K562 (cell line): ENCODE data around the gene SLC26A8. TPM values are rescaled to one million over a fixed set of nuclear protein-coding genes. Genes with fewer than 3 reads are reported as not detected.

Experiments used
- CREB3 ChIP-seq: fragments of 450-650 bp; conservative IDR thresholded peaks from 2 replicates; pipeline ENCODE4 v1.6.1; 2016; ENCODE audit warnings: missing genetic modification characterization, low read depth, mild to moderate bottlenecking, missing compliant biosample characterization, moderate library complexity
- HNRNPH1 ChIP-seq: fragments of 200-400 bp; formaldehyde crosslinking; optimal IDR thresholded peaks from 2 replicates; pipeline ENCODE3; 2017; ENCODE audit warnings: low read depth, mild to moderate bottlenecking, low read length, moderate library complexity
- HNRNPK ChIP-seq: fragments of 200-400 bp; formaldehyde crosslinking; IDR thresholded peaks from one replicate; pipeline ENCODE4 v1.6.1; 2018; ENCODE audit warnings: mild to moderate bottlenecking, low read depth, low read length; ENCODE audit not compliant: poor library complexity, severe bottlenecking
- ID3 ChIP-seq, 2 experiments: fragments of 250-450 bp in 1 of 2; fragments of 450-650 bp in 1 of 2; sonication (Bioruptor Pico) in 1 of 2; IDR thresholded peaks; 2 replicates each; pipeline versions ENCODE4 v1.6.1 to v1.8.0; 2016 to 2021; ENCODE audit warnings: mild to moderate bottlenecking in 2 of 2, moderate library complexity in 2 of 2, missing compliant biosample characterization in 1 of 2, missing genetic modification characterization in 1 of 2
- MAFF ChIP-seq: IDR thresholded peaks from 2 replicates; pipeline ENCODE4 v1.6.1; 2012; ENCODE audit warnings: low read length, improper control_type of control experiment
- NR2C2 ChIP-seq, 2 experiments: fragments of 200-800 bp in 1 of 2; sonication (Bioruptor generic) in 1 of 2; sonication (generic) in 1 of 2; formaldehyde crosslinking in 1 of 2; IDR thresholded peaks; 2 replicates each; pipeline versions ENCODE4 v1.6.1 to v1.8.0; 2016 to 2022; ENCODE audit warnings: mild to moderate bottlenecking in 1 of 2, missing compliant biosample characterization in 1 of 2, missing genetic modification characterization in 1 of 2, missing genetic modification reagents in 1 of 2
- PHB ChIP-seq: fragments of 250-450 bp; sonication (Bioruptor Pico); IDR thresholded peaks from 2 replicates; pipeline ENCODE4 v1.5.0; 2021
- PPARD ChIP-seq: fragments of 250-450 bp; sonication (Bioruptor Pico); IDR thresholded peaks from 2 replicates; pipeline ENCODE4 v1.8.0; 2022; ENCODE audit warnings: inconsistent platforms, mild to moderate bottlenecking, moderate library complexity
- SAFB2 ChIP-seq: fragments of 200-400 bp; formaldehyde crosslinking; IDR thresholded peaks from 2 replicates; pipeline ENCODE4 v1.6.1; 2018; ENCODE audit warnings: borderline replicate concordance, low read length, low read depth, moderate library complexity; ENCODE audit not compliant: severe bottlenecking
- YBX1 ChIP-seq: fragments of 450-650 bp; IDR thresholded peaks from 2 replicates; pipeline ENCODE4 v1.7.1; 2016; ENCODE audit warnings: mild to moderate bottlenecking
- ZNF174 ChIP-seq: fragments of 250-450 bp; sonication (Bioruptor Pico); IDR thresholded peaks from 2 replicates; pipeline ENCODE4 v1.4.0; 2020; ENCODE audit warnings: mild to moderate bottlenecking
- ZNF79 ChIP-seq: fragments of 250-450 bp; sonication (Bioruptor Pico); IDR thresholded peaks from 2 replicates; pipeline ENCODE4 v1.4.0; 2020; ENCODE audit warnings: low read depth, mild to moderate bottlenecking, moderate library complexity
- polyA plus RNA-seq, 8 experiments: library from polyadenylated mRNA; depleted of rRNA in 4 of 8; stranded (reverse) in 5 of 8; unstranded in 3 of 8; fragments of >200 nt; fragmentation: Nextera tagmentation in 2 of 8; fragmentation: Illumina TruSeq in 1 of 8; extraction: Ambion mirVana in 2 of 8; extraction: Trizol in 1 of 8; gene quantifications; 2 replicates each; pipeline versions ENCODE4 v1.2.1 to v1.2.3, GENCODE V29; 2011 to 2014; ENCODE audit warnings: inconsistent platforms in 1 of 8, missing spikeins in 1 of 8
- total RNA-seq, 7 experiments: library from RNA; depleted of rRNA in 6 of 7; stranded (reverse); fragments of >200 nt in 6 of 7; fragmentation: Illumina TruSeq in 2 of 7; extraction: Trizol in 2 of 7; gene quantifications; 2 replicates each; pipeline versions ENCODE4 v1.2.1 to v1.2.3, GENCODE V29; 2011 to 2021; ENCODE audit warnings: low replicate concordance in 1 of 7
- TF ChIP-seq, protein P1 (sequence below): fragments of 250-450 bp; sonication (Bioruptor Pico); IDR thresholded peaks from 2 replicates; pipeline ENCODE4 v1.8.0; 2021; ENCODE audit warnings: mild to moderate bottlenecking, moderate library complexity
- TF ChIP-seq, protein P2 (sequence below): sonication (generic); formaldehyde crosslinking; IDR thresholded peaks from 2 replicates; pipeline ENCODE4 v1.8.0; 2022; ENCODE audit warnings: mild to moderate bottlenecking, missing genetic modification reagents, borderline replicate concordance
- TF ChIP-seq, protein P3 (sequence below): sonication (generic); formaldehyde crosslinking; IDR thresholded peaks from 2 replicates; pipeline ENCODE4 v1.8.0; 2023; ENCODE audit warnings: missing genetic modification reagents, mild to moderate bottlenecking, borderline replicate concordance

SLC26A8 gene
- total and polyA plus RNA-seq, 9 of the 15 experiments (the other 6 are each of a cell fraction or from before 2014, with no cell fraction given) = not detected

GRCh38 chr6:36028088-36028876, 3.8 kb upstream of the SLC26A8 start (continued):
- no peak for TF ChIP-seq ID3 (CRISPR knock-in tag; IDR thresholded peaks at IDR 0.05)
- peak; percentile 67; the same call in 1 of the 2 replicates for TF ChIP-seq ID3 (tag; IDR thresholded peaks at IDR 0.05)
- TF ChIP-seq HNRNPH1 = no peak
- no peak for TF ChIP-seq ZNF174 (CRISPR knock-in tag)
- TF ChIP-seq PHB (CRISPR knock-in tag) = no peak
- TF ChIP-seq MAFF = no peak
- TF ChIP-seq CREB3 = no peak
- TF ChIP-seq, protein P1, sequence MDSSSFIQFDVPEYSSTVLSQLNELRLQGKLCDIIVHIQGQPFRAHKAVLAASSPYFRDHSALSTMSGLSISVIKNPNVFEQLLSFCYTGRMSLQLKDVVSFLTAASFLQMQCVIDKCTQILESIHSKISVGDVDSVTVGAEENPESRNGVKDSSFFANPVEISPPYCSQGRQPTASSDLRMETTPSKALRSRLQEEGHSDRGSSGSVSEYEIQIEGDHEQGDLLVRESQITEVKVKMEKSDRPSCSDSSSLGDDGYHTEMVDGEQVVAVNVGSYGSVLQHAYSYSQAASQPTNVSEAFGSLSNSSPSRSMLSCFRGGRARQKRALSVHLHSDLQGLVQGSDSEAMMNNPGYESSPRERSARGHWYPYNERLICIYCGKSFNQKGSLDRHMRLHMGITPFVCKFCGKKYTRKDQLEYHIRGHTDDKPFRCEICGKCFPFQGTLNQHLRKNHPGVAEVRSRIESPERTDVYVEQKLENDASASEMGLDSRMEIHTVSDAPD (CRISPR knock-in tag) = no peak
- TF ChIP-seq HNRNPK = no peak
- TF ChIP-seq, protein P2, sequence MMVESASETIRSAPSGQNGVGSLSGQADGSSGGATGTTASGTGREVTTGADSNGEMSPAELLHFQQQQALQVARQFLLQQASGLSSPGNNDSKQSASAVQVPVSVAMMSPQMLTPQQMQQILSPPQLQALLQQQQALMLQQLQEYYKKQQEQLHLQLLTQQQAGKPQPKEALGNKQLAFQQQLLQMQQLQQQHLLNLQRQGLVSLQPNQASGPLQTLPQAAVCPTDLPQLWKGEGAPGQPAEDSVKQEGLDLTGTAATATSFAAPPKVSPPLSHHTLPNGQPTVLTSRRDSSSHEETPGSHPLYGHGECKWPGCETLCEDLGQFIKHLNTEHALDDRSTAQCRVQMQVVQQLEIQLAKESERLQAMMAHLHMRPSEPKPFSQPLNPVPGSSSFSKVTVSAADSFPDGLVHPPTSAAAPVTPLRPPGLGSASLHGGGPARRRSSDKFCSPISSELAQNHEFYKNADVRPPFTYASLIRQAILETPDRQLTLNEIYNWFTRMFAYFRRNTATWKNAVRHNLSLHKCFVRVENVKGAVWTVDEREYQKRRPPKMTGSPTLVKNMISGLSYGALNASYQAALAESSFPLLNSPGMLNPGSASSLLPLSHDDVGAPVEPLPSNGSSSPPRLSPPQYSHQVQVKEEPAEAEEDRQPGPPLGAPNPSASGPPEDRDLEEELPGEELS (CRISPR knock-in tag) = peak; percentile 84; the same call in 1 of the 2 replicates
- TF ChIP-seq SAFB2 = no peak
- TF ChIP-seq ZNF79 (CRISPR knock-in tag) = no peak
- TF ChIP-seq PPARD (CRISPR knock-in tag) = no peak
- TF ChIP-seq, protein P3, sequence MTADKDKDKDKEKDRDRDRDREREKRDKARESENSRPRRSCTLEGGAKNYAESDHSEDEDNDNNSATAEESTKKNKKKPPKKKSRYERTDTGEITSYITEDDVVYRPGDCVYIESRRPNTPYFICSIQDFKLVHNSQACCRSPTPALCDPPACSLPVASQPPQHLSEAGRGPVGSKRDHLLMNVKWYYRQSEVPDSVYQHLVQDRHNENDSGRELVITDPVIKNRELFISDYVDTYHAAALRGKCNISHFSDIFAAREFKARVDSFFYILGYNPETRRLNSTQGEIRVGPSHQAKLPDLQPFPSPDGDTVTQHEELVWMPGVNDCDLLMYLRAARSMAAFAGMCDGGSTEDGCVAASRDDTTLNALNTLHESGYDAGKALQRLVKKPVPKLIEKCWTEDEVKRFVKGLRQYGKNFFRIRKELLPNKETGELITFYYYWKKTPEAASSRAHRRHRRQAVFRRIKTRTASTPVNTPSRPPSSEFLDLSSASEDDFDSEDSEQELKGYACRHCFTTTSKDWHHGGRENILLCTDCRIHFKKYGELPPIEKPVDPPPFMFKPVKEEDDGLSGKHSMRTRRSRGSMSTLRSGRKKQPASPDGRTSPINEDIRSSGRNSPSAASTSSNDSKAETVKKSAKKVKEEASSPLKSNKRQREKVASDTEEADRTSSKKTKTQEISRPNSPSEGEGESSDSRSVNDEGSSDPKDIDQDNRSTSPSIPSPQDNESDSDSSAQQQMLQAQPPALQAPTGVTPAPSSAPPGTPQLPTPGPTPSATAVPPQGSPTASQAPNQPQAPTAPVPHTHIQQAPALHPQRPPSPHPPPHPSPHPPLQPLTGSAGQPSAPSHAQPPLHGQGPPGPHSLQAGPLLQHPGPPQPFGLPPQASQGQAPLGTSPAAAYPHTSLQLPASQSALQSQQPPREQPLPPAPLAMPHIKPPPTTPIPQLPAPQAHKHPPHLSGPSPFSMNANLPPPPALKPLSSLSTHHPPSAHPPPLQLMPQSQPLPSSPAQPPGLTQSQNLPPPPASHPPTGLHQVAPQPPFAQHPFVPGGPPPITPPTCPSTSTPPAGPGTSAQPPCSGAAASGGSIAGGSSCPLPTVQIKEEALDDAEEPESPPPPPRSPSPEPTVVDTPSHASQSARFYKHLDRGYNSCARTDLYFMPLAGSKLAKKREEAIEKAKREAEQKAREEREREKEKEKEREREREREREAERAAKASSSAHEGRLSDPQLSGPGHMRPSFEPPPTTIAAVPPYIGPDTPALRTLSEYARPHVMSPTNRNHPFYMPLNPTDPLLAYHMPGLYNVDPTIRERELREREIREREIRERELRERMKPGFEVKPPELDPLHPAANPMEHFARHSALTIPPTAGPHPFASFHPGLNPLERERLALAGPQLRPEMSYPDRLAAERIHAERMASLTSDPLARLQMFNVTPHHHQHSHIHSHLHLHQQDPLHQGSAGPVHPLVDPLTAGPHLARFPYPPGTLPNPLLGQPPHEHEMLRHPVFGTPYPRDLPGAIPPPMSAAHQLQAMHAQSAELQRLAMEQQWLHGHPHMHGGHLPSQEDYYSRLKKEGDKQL = 0 out of 2 replicates have a peak, but pooled peaks have one; percentile 80
- no peak for TF ChIP-seq YBX1
- TF ChIP-seq NR2C2 (CRISPR knock-in tag; IDR thresholded peaks at IDR 0.05) = no peak
- no peak for TF ChIP-seq NR2C2 (tag; IDR thresholded peaks at IDR 0.05)
